IMR-90 (cell line): Measurements from ENCODE around the gene COL17A1. TPM values are rescaled to one million over a fixed set of nuclear protein-coding genes. Genes with fewer than 3 reads are reported as not detected.

ENCODE experiments used
- ATAC-seq: fragments of 200-7000 bp; cut with Tn5 transposase; 2 replicates; pipeline ENCODE4 v1.9.1; 2020; ENCODE audit warnings: low read depth, mild to moderate bottlenecking, moderate library complexity
- BruUV-seq: library from RNA; stranded (reverse); fragments of 400-500 nt; replicated peaks from 2 replicates; lab custom pipeline; 2021; lab: Mats Ljungman, UMichigan
- CTCF ChIA-PET: fragments of 300-600 bp; formaldehyde crosslinking; extraction: SDS; loops from one replicate; lab custom pipeline; 2021; ENCODE audit warnings: antibody characterized with exemption; lab: Yijun Ruan, JAX
- POLR2A ChIA-PET: fragments of 300-600 bp; sonication (Branson Sonifier 250); formaldehyde crosslinking; loops from one replicate; lab custom pipeline; 2022; ENCODE audit warnings: antibody characterized with exemption; ENCODE audit not compliant: unreplicated experiment; lab: Charles Lee
- DNase-seq: peaks from one replicate; pipeline ENCODE4 v3.0.0; 2013
- H2AFZ ChIP-seq: replicated peaks from 2 replicates; pipeline ENCODE3; 2013; ENCODE audit warnings: low read length, mild to moderate bottlenecking; ENCODE audit not compliant: poor library complexity
- H2AK5ac ChIP-seq: 2 replicates; pipeline ENCODE4 v1.6.1; 2013; ENCODE audit warnings: low read depth, low read length, inconsistent platforms
- H2AK9ac ChIP-seq: replicated peaks from 2 replicates; pipeline ENCODE3; 2013; ENCODE audit warnings: mild to moderate bottlenecking, low read depth, low read length, moderate library complexity; ENCODE audit not compliant: poor library complexity
- H2BK120ac ChIP-seq: 2 replicates; pipeline ENCODE4 v1.6.1; 2013; ENCODE audit warnings: low read depth, low read length, inconsistent platforms
- H2BK15ac ChIP-seq: 3 replicates; pipeline ENCODE4 v1.6.1; 2013; ENCODE audit warnings: low read depth, low read length, inconsistent platforms
- H2BK20ac ChIP-seq: 2 replicates; pipeline ENCODE4 v1.6.1; 2013; ENCODE audit warnings: low read depth, mild to moderate bottlenecking, inconsistent platforms, low read length, moderate library complexity
- H2BK5ac ChIP-seq: 2 replicates; pipeline ENCODE4 v1.6.1; 2013; ENCODE audit warnings: mild to moderate bottlenecking, low read depth, low read length, inconsistent platforms; ENCODE audit not compliant: poor library complexity, severe bottlenecking
- H3K14ac ChIP-seq: replicated peaks from 2 replicates; pipeline ENCODE4 v1.6.1; 2013; ENCODE audit warnings: low read depth, low read length, inconsistent platforms
- H3K18ac ChIP-seq: 2 replicates; pipeline ENCODE4 v1.6.1; 2013; ENCODE audit warnings: low read depth, low read length, control low read depth
- H3K23ac ChIP-seq: 2 replicates; pipeline ENCODE4 v1.6.1; 2013; ENCODE audit warnings: low read depth, low read length, inconsistent platforms
- H3K27ac ChIP-seq: 2 replicates; pipeline ENCODE4 v1.5.1; 2013; ENCODE audit warnings: mild to moderate bottlenecking, control low read depth, low read length; ENCODE audit not compliant: insufficient read depth
- H3K27me3 ChIP-seq: 2 replicates; pipeline ENCODE4 v1.6.1; 2013; ENCODE audit warnings: low read length; ENCODE audit not compliant: control insufficient read depth, insufficient read depth
- H3K36me3 ChIP-seq: 2 replicates; pipeline ENCODE4 v1.6.1; 2013; ENCODE audit warnings: low read length, mixed read lengths; ENCODE audit not compliant: control insufficient read depth, insufficient read depth
- H3K4ac ChIP-seq: 2 replicates; pipeline ENCODE4 v1.6.1; 2013; ENCODE audit warnings: low read depth, low read length, inconsistent platforms
- H3K4me1 ChIP-seq: 2 replicates; pipeline ENCODE4 v1.6.1; 2013; ENCODE audit warnings: low read length, mixed read lengths; ENCODE audit not compliant: control insufficient read depth, insufficient read depth
- H3K4me2 ChIP-seq: 2 replicates; pipeline ENCODE4 v1.6.1; 2013; ENCODE audit warnings: low read depth, mild to moderate bottlenecking, control low read depth, low read length, moderate library complexity
- H3K4me3 ChIP-seq: 2 replicates; pipeline ENCODE4 v1.5.1; 2013; ENCODE audit warnings: low read depth, mild to moderate bottlenecking, control low read depth, low read length, moderate library complexity; ENCODE audit not compliant: insufficient read depth
- H3K56ac ChIP-seq: 2 replicates; pipeline ENCODE4 v1.6.1; 2013; ENCODE audit warnings: low read length, inconsistent platforms; ENCODE audit not compliant: insufficient read depth; ENCODE audit errors: extremely low read depth
- H3K79me1 ChIP-seq, 2 experiments: 2 replicates each; pipeline ENCODE4 v1.6.1; 2013; ENCODE audit warnings: low read length in 2 of 2, inconsistent platforms in 1 of 2, low read depth in 1 of 2
- H3K9ac ChIP-seq: 2 replicates; pipeline ENCODE4 v1.6.1; 2013; ENCODE audit warnings: low read depth, low read length, control low read depth
- H3K9me1 ChIP-seq: 2 replicates; pipeline ENCODE4 v1.6.1; 2013; ENCODE audit warnings: low read length, inconsistent platforms; ENCODE audit not compliant: insufficient read depth
- H3K9me3 ChIP-seq: 2 replicates; pipeline ENCODE4 v1.6.1; 2013; ENCODE audit warnings: low read length; ENCODE audit not compliant: control insufficient read depth, insufficient read depth
- H4K20me1 ChIP-seq: 2 replicates; pipeline ENCODE4 v1.6.1; 2013; ENCODE audit warnings: low read length, inconsistent platforms; ENCODE audit not compliant: insufficient read depth
- H4K5ac ChIP-seq: 2 replicates; pipeline ENCODE4 v1.6.1; 2013; ENCODE audit warnings: mild to moderate bottlenecking, low read depth, low read length, control low read depth
- H4K8ac ChIP-seq, 2 experiments: 2 replicates each; pipeline ENCODE4 v1.6.1; 2013; ENCODE audit warnings: low read depth in 2 of 2, low read length in 2 of 2, control low read depth in 1 of 2, inconsistent platforms in 1 of 2
- H4K91ac ChIP-seq: 2 replicates; pipeline ENCODE4 v1.6.1; 2013; ENCODE audit warnings: low read depth, low read length, inconsistent platforms; ENCODE audit not compliant: insufficient read depth
- BHLHE40 ChIP-seq: fragments of 150-350 bp; IDR thresholded peaks from 2 replicates; pipeline ENCODE4 v1.6.1; 2016; ENCODE audit warnings: mild to moderate bottlenecking, low read depth, low read length
- CHD1 ChIP-seq: IDR thresholded peaks from 2 replicates; pipeline ENCODE4 v1.6.1; 2012; ENCODE audit warnings: low read depth, low read length, improper control_type of control experiment
- FOS ChIP-seq: fragments of 150-350 bp; IDR thresholded peaks from 2 replicates; pipeline ENCODE4 v1.6.1; 2016; ENCODE audit warnings: low read depth, low read length
- MAFK ChIP-seq: IDR thresholded peaks from 2 replicates; pipeline ENCODE4 v1.6.1; 2012; ENCODE audit warnings: low read depth, low read length, improper control_type of control experiment
- MAZ ChIP-seq: IDR thresholded peaks from 2 replicates; pipeline ENCODE4 v1.6.1; 2012; ENCODE audit warnings: low read depth, mild to moderate bottlenecking, low read length, improper control_type of control experiment, moderate library complexity, borderline replicate concordance
- MXI1 ChIP-seq: IDR thresholded peaks from 2 replicates; pipeline ENCODE4 v1.6.1; 2012; ENCODE audit warnings: low read depth, mild to moderate bottlenecking, low read length, moderate library complexity, borderline replicate concordance
- NFE2L2 ChIP-seq: fragments of 150-350 bp; IDR thresholded peaks from 2 replicates; pipeline ENCODE4 v1.6.1; 2016; ENCODE audit warnings: low read depth, mild to moderate bottlenecking, low read length
- POLR2A ChIP-seq: IDR thresholded peaks from 2 replicates; pipeline ENCODE4 v1.6.1; 2012; ENCODE audit warnings: mild to moderate bottlenecking, low read depth, low read length
- RAD21 ChIP-seq: IDR thresholded peaks from 2 replicates; pipeline ENCODE4 v1.6.1; 2012; ENCODE audit warnings: low read length, improper control_type of control experiment
- RCOR1 ChIP-seq: IDR thresholded peaks from 2 replicates; pipeline ENCODE4 v1.6.1; 2012; ENCODE audit warnings: mild to moderate bottlenecking, low read length, improper control_type of control experiment; ENCODE audit not compliant: insufficient replicate concordance
- RFX5 ChIP-seq: IDR thresholded peaks from 2 replicates; pipeline ENCODE4 v1.8.0; 2012; ENCODE audit warnings: low read depth, mild to moderate bottlenecking, low read length, moderate library complexity
- SMC3 ChIP-seq: fragments of 150-350 bp; IDR thresholded peaks from 2 replicates; pipeline ENCODE4 v1.6.1; 2016; ENCODE audit warnings: low read depth, mild to moderate bottlenecking, antibody characterized with exemption, low read length, moderate library complexity
- WGBS, 2 experiments: methylation state at CpG; one replicate each; pipeline versions ENCODE4 v1.1.5 to v1.1.7; 2013; ENCODE audit warnings: missing lambda C conversion rate in 2 of 2; ENCODE audit not compliant: insufficient read length in 1 of 2; ENCODE audit errors: extremely low coverage in 2 of 2; 5-methylcytosine and 5-hydroxymethylcytosine counted together
- dilution Hi-C: fragments of 300-500 bp; cut with HindIII; formaldehyde crosslinking; loops from one replicate; pipeline ENCODE4 v1.14.3; 2018; ENCODE audit warnings: low sequenced_read_pairs; ENCODE audit not compliant: unreplicated experiment
- in situ Hi-C: fragments of 300-500 bp; cut with MboI; formaldehyde crosslinking; loops from 3 replicates; pipeline ENCODE4 v1.14.3; 2019; ENCODE audit warnings: low sequenced_read_pairs, inconsistent platforms, mixed read lengths
- intact Hi-C: fragments of 100-400 bp; cut with micrococcal nuclease; formaldehyde crosslinking; loops from 2 replicates; pipeline ENCODE4 v1.10.0; 2022
- polyA plus RNA-seq, 3 experiments: library from polyadenylated mRNA; depleted of rRNA; stranded (reverse); fragments of >200 nt; gene quantifications; 2 replicates each; pipeline ENCODE4 v1.2.3, GENCODE V29; 2012; ENCODE audit warnings: low replicate concordance in 1 of 3
- total RNA-seq: library from RNA; depleted of rRNA; stranded (reverse); fragments of >200 nt; gene quantifications from 2 replicates; pipeline ENCODE4 v1.2.3, GENCODE V29; 2012
- TF ChIP-seq, protein P1 (sequence below): fragments of 150-350 bp; IDR thresholded peaks from 2 replicates; pipeline ENCODE4 v1.6.1; 2016; ENCODE audit warnings: low read depth, mild to moderate bottlenecking, low read length, moderate library complexity, borderline replicate concordance
- TF ChIP-seq, protein P2 (sequence below): fragments of 150-350 bp; IDR thresholded peaks from 2 replicates; pipeline ENCODE4 v1.6.1; 2017; ENCODE audit warnings: mild to moderate bottlenecking, antibody characterized with exemption, low read length, low read depth
- TF ChIP-seq, protein P3 (sequence below): conservative IDR thresholded peaks from 2 replicates; pipeline ENCODE4 v1.5.1; 2012; ENCODE audit warnings: mild to moderate bottlenecking, low read depth, low read length, improper control_type of control experiment

The COL17A1 gene
- total and polyA plus RNA-seq, 2 of the 4 experiments (the other 2 are of a cell fraction), result 0.14 to 0.18 TPM

DNA sequence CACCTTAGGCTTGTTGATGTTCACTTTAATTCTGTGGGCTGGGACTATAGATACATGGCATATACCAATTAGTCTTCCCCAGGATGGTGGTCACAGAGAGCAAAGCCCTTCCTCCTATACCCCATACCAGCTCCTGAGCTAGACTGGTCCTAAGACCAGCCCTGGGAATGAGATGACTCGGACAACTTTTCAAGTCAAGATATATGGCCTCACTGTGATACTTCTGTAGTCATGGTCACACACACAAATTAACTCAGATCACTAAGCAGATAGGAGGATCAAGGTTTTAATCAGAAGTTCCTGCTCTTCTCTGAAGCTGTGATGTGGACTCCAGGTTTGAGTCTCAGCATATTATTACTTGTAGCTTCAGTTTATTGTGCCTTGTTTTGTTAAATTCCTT is 65.7 kb downstream of the COL17A1 start:
- ChIA-PET POLR2A (no interaction called here), CTCF (no interaction called here)
- Histone ChIP-seq H2AK9ac (no peak overlapping the region), H3K18ac (no peak overlapping the region), H3K27me3 (no peaks in the 10 kb centered on the region), H3K79me1 (peaks cover 2 to 8% of the 10 kb centered on the region in 2 experiments; a peak in 2 of 4 replicates), H3K9me3 (no peaks in the 10 kb centered on the region), H3K4ac (no peak overlapping the region), H2BK5ac (no peak overlapping the region), H3K4me2 (no peak overlapping the region), H2BK15ac (no peak overlapping the region), H3K36me3 (peaks cover 36% of the 10 kb centered on the region), H3K9ac (no peak overlapping the region), H4K91ac (no peak overlapping the region), H3K4me1 (no peaks in the 10 kb centered on the region), H4K8ac (no peak overlapping the region), H2BK120ac (no peak overlapping the region), H3K27ac (no peak overlapping the region), H2BK20ac (no peak overlapping the region), H3K4me3 (no peak overlapping the region), H2AFZ (no peak overlapping the region), H3K14ac (no peak overlapping the region), H2AK5ac (no peak overlapping the region), H3K23ac (no peak overlapping the region), H4K5ac (no peak overlapping the region), H3K56ac (no peak overlapping the region), H4K20me1 (no peaks in the 10 kb centered on the region), H3K9me1 (0 out of 2 replicates have a peak, but pooled peaks cover 3% of the 10 kb centered on the region)
- dilution Hi-C loops (no loop called here), intact Hi-C loops (no loop called here), in situ Hi-C loops (loop anchor here (25.0 kb wide), 1 partner anchor 308 kb away; no protein-coding TSS in a partner anchor)
- ATAC-seq (no peak), DNase-seq (no peak)
- TF ChIP-seq RFX5 (no peak), FOS (no peak), BHLHE40 (no peak), POLR2A (no peak), MAFK (no peak), CHD1 (no peak), RCOR1 (no peak), MAZ (no peak), SMC3 (no peak), NFE2L2 (no peak), RAD21 (no peak), MXI1 (no peak)
- TF ChIP-seq, protein P1, sequence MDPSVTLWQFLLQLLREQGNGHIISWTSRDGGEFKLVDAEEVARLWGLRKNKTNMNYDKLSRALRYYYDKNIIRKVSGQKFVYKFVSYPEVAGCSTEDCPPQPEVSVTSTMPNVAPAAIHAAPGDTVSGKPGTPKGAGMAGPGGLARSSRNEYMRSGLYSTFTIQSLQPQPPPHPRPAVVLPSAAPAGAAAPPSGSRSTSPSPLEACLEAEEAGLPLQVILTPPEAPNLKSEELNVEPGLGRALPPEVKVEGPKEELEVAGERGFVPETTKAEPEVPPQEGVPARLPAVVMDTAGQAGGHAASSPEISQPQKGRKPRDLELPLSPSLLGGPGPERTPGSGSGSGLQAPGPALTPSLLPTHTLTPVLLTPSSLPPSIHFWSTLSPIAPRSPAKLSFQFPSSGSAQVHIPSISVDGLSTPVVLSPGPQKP, result no peak
- TF ChIP-seq, protein P2, sequence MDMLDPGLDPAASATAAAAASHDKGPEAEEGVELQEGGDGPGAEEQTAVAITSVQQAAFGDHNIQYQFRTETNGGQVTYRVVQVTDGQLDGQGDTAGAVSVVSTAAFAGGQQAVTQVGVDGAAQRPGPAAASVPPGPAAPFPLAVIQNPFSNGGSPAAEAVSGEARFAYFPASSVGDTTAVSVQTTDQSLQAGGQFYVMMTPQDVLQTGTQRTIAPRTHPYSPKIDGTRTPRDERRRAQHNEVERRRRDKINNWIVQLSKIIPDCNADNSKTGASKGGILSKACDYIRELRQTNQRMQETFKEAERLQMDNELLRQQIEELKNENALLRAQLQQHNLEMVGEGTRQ, result no peak
- TF ChIP-seq, protein P3, sequence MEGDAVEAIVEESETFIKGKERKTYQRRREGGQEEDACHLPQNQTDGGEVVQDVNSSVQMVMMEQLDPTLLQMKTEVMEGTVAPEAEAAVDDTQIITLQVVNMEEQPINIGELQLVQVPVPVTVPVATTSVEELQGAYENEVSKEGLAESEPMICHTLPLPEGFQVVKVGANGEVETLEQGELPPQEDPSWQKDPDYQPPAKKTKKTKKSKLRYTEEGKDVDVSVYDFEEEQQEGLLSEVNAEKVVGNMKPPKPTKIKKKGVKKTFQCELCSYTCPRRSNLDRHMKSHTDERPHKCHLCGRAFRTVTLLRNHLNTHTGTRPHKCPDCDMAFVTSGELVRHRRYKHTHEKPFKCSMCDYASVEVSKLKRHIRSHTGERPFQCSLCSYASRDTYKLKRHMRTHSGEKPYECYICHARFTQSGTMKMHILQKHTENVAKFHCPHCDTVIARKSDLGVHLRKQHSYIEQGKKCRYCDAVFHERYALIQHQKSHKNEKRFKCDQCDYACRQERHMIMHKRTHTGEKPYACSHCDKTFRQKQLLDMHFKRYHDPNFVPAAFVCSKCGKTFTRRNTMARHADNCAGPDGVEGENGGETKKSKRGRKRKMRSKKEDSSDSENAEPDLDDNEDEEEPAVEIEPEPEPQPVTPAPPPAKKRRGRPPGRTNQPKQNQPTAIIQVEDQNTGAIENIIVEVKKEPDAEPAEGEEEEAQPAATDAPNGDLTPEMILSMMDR, result no peak
- WGBS, 2 experiments, result no CpG with 5 or more reads among the region's 1 CpG
- BruUV-seq, result no TSS peak
